HUES64 (cell line): ENCODE results near the gene LSM5.

Experiments used
- H3K27ac ChIP-seq: 2 replicates; pipeline ENCODE4 v1.7.0; 2013; ENCODE audit warnings: low read depth, low read length, inconsistent platforms
- H3K27me3 ChIP-seq: 2 replicates; pipeline ENCODE4 v1.6.1; 2013; ENCODE audit warnings: mild to moderate bottlenecking, low read length; ENCODE audit not compliant: insufficient read depth
- H3K36me3 ChIP-seq: 2 replicates; pipeline ENCODE4 v1.6.1; 2013; ENCODE audit warnings: mild to moderate bottlenecking, low read length; ENCODE audit not compliant: insufficient read depth
- H3K4me1 ChIP-seq: 2 replicates; pipeline ENCODE4 v1.6.1; 2013; ENCODE audit warnings: mild to moderate bottlenecking, low read length, moderate library complexity; ENCODE audit not compliant: insufficient read depth
- H3K4me3 ChIP-seq: 2 replicates; pipeline ENCODE4 v1.5.1; 2013; ENCODE audit warnings: mild to moderate bottlenecking, low read length, moderate library complexity
- H3K9ac ChIP-seq: 2 replicates; pipeline ENCODE4 v1.6.1; 2013; ENCODE audit warnings: mild to moderate bottlenecking, low read depth, low read length
- H3K9me3 ChIP-seq: 2 replicates; pipeline ENCODE4 v1.6.1; 2013; ENCODE audit warnings: low read depth, low read length; ENCODE audit not compliant: insufficient read depth
- WGBS: fragments of 150-250, 120-280 bp; methylation state at CpG from one replicate; pipeline ENCODE4 v1.1.7; 2013; ENCODE audit warnings: missing lambda C conversion rate; 5-methylcytosine and 5-hydroxymethylcytosine counted together

The LSM5 gene

GRCh38 chr7:32524631-32525030, 34.5 kb upstream of the LSM5 start:
- Histone ChIP-seq H3K4me3 (no peak overlapping the region), H3K9ac (no peak overlapping the region), H3K4me1 (peaks cover 40% of the 10 kb centered on the region), H3K27me3 (no peaks in the 10 kb centered on the region), H3K36me3 (peaks cover 26% of the 10 kb centered on the region), H3K27ac (no peak overlapping the region), H3K9me3 (peaks cover 31% of the 10 kb centered on the region)

GRCh38 chr7:32522746-32523530, 32.8 kb upstream of the LSM5 start:
- no peak overlapping the region for H3K4me3 ChIP-seq
- peaks cover 36% of the 10 kb centered on the region for H3K4me1 ChIP-seq
- H3K27ac ChIP-seq: no peak overlapping the region
- H3K27me3 ChIP-seq: no peaks in the 10 kb centered on the region
- H3K36me3 ChIP-seq: peaks cover 33% of the 10 kb centered on the region
- H3K9me3 ChIP-seq: peaks cover 48% of the 10 kb centered on the region
- WGBS: 96% methylated on average over 6 of the region's 6 CpGs
- no peak overlapping the region for H3K9ac ChIP-seq

GRCh38 chr7:32519763-32520162, 29.6 kb upstream of the LSM5 start:
- Histone ChIP-seq H3K9me3 (peaks cover 79% of the 10 kb centered on the region), H3K27ac (no peak overlapping the region), H3K27me3 (no peaks in the 10 kb centered on the region), H3K36me3 (peaks cover 50% of the 10 kb centered on the region), H3K4me1 (peaks cover 5% of the 10 kb centered on the region), H3K9ac (no peak overlapping the region), H3K4me3 (0 out of 2 replicates have a peak overlapping the region, but pooled peaks have one; percentile 14)
- WGBS: 100% methylated on average over 1 of the region's 2 CpGs

- Histone ChIP-seq H3K27me3 (no peaks in the 10 kb centered on the region), H3K9me3 (peaks cover 81% of the 10 kb centered on the region), H3K27ac (no peak overlapping the region), H3K36me3 (peaks cover 50% of the 10 kb centered on the region), H3K4me1 (peaks cover 4% of the 10 kb centered on the region; the same call in 1 of the 2 replicates), H3K4me3 (no peak overlapping the region; the same call in 1 of the 2 replicates), H3K9ac (no peak overlapping the region)
- WGBS: 84% methylated on average over 2 of the region's 2 CpGs
Observed at GRCh38 chr7:32518534-32519140, 28.5 kb upstream of the LSM5 start.

- Histone ChIP-seq H3K4me1 (peaks cover 20% of the 10 kb centered on the region; the same call in 1 of the 2 replicates), H3K9me3 (peaks cover 65% of the 10 kb centered on the region), H3K27me3 (no peaks in the 10 kb centered on the region), H3K4me3 (no peak overlapping the region), H3K9ac (no peak overlapping the region), H3K27ac (no peak overlapping the region), H3K36me3 (peaks cover 38% of the 10 kb centered on the region)
- WGBS: 94% methylated on average over 3 of the region's 3 CpGs
Observed at GRCh38 chr7:32516551-32517100, 26.4 kb upstream of the LSM5 start.

- peaks cover 38% of the 10 kb centered on the region for H3K36me3 ChIP-seq
- peaks cover 20% of the 10 kb centered on the region; the same call in 1 of the 2 replicates for H3K4me1 ChIP-seq
- no peak overlapping the region for H3K4me3 ChIP-seq
- H3K9ac ChIP-seq: no peak overlapping the region
- H3K9me3 ChIP-seq: peaks cover 63% of the 10 kb centered on the region
- WGBS: 90% methylated on average over 3 of the region's 3 CpGs
- no peaks in the 10 kb centered on the region for H3K27me3 ChIP-seq
- no peak overlapping the region for H3K27ac ChIP-seq
Observed at GRCh38 chr7:32515890-32516550, 25.8 kb upstream of the LSM5 start.

GRCh38 chr7:32513210-32513609, 23.0 kb upstream of the LSM5 start:
- peaks cover 20% of the 10 kb centered on the region; the same call in 1 of the 2 replicates for H3K4me1 ChIP-seq
- H3K9ac ChIP-seq: no peak overlapping the region
- H3K27ac ChIP-seq: peak overlapping the region; percentile 75
- peaks cover 36% of the 10 kb centered on the region for H3K9me3 ChIP-seq
- no peaks in the 10 kb centered on the region for H3K27me3 ChIP-seq
- WGBS: 85% methylated on average over 1 of the region's 1 CpG
- H3K4me3 ChIP-seq: no peak overlapping the region
- peaks cover 22% of the 10 kb centered on the region for H3K36me3 ChIP-seq

- 98% methylated on average over 4 of the region's 4 CpGs for WGBS
- H3K27ac ChIP-seq: no peak overlapping the region
- H3K4me3 ChIP-seq: no peak overlapping the region
- peaks cover 21% of the 10 kb centered on the region for H3K9me3 ChIP-seq
- no peak overlapping the region for H3K9ac ChIP-seq
- H3K27me3 ChIP-seq: no peaks in the 10 kb centered on the region
- peaks cover 22% of the 10 kb centered on the region for H3K36me3 ChIP-seq
- peaks cover 20% of the 10 kb centered on the region; the same call in 1 of the 2 replicates for H3K4me1 ChIP-seq
Observed at GRCh38 chr7:32511791-32512190, 21.6 kb upstream of the LSM5 start.

GRCh38 chr7:32507414-32507813, 17.2 kb upstream of the LSM5 start:
- Histone ChIP-seq H3K36me3 (0 out of 2 replicates have a peak, but pooled peaks cover 6% of the 10 kb centered on the region), H3K27me3 (no peaks in the 10 kb centered on the region), H3K27ac (no peak overlapping the region), H3K4me3 (no peak overlapping the region), H3K4me1 (peaks cover 3% of the 10 kb centered on the region; the same call in 1 of the 2 replicates), H3K9ac (no peak overlapping the region), H3K9me3 (no peaks in the 10 kb centered on the region)
- WGBS: 94% methylated on average over 5 of the region's 6 CpGs

GRCh38 chr7:32506266-32507054, 16.3 kb upstream of the LSM5 start:
- no peaks in the 10 kb centered on the region for H3K9me3 ChIP-seq
- WGBS: 94% methylated on average over 5 of the region's 5 CpGs

More at GRCh38 chr7:32506266-32507054, 16.3 kb upstream of the LSM5 start:
- Histone ChIP-seq H3K27ac (no peak overlapping the region), H3K36me3 (0 out of 2 replicates have a peak, but pooled peaks cover 6% of the 10 kb centered on the region), H3K9ac (no peak overlapping the region), H3K4me1 (peaks cover 6% of the 10 kb centered on the region; the same call in 1 of the 2 replicates), H3K4me3 (no peak overlapping the region), H3K27me3 (no peaks in the 10 kb centered on the region)
